B cell (primary cell): ENCODE results near the gene JMJD6.

Experiments used
- EZH2 ChIP-seq: IDR thresholded peaks from 2 replicates; pipeline ENCODE4 v1.6.1; 2012; ENCODE audit warnings: borderline replicate concordance, low read depth, mild to moderate bottlenecking, moderate library complexity, low read length; ENCODE audit not compliant: insufficient read depth, poor library complexity, severe bottlenecking
- TF ChIP-seq, protein P1 (sequence below): fragments of 200-600 bp; IDR thresholded peaks from one replicate; pipeline ENCODE4 v1.8.0; 2022; ENCODE audit warnings: antibody characterized with exemption, mild to moderate bottlenecking

DNA sequence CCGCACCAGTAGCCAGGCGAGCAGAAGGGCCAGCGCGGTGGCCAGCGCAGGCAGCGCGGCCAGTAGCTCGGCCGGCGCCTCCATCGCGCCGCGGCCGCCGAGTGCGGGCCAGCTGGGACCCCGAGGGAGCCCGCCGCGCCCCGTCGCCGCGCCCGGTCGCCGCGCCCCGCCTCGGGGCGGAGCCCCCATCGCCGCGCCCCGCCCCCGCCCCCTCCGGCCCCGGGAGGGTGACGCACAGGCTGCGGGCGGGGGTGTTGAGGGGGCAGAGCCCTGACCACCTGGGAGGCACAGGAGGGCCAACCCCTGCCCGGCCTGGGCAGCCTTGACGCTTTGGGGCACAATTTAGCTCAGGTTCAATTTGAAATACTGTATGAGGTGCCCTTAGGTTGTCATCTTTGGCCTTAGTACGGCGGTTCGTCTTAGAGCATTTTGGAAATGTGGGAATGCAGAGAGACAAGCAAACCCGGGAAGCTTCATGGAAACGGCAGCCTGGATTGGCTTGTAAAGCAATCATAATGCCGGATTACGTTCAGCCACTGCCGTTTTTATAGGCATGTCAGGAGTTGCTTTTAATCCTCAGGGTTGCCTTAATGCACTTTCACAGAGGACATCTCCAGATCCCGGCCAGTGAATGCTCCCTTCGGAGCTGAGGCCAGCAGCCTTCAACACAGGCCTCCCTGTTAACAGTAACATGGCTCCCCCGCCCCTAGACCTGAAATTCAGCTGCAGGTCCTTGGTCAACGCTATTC, 15.4 kb downstream of the JMJD6 start, which contains the start of gene MXRA7:
- TF ChIP-seq, protein P1, sequence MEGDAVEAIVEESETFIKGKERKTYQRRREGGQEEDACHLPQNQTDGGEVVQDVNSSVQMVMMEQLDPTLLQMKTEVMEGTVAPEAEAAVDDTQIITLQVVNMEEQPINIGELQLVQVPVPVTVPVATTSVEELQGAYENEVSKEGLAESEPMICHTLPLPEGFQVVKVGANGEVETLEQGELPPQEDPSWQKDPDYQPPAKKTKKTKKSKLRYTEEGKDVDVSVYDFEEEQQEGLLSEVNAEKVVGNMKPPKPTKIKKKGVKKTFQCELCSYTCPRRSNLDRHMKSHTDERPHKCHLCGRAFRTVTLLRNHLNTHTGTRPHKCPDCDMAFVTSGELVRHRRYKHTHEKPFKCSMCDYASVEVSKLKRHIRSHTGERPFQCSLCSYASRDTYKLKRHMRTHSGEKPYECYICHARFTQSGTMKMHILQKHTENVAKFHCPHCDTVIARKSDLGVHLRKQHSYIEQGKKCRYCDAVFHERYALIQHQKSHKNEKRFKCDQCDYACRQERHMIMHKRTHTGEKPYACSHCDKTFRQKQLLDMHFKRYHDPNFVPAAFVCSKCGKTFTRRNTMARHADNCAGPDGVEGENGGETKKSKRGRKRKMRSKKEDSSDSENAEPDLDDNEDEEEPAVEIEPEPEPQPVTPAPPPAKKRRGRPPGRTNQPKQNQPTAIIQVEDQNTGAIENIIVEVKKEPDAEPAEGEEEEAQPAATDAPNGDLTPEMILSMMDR = no peak
- TF ChIP-seq EZH2 = no peak
